Measurements from ENCODE around the gene HDAC6.
A peak's percentile ranks its signal among the peaks of the same experiment; 100 is the strongest.

The HDAC6 gene

DNA sequence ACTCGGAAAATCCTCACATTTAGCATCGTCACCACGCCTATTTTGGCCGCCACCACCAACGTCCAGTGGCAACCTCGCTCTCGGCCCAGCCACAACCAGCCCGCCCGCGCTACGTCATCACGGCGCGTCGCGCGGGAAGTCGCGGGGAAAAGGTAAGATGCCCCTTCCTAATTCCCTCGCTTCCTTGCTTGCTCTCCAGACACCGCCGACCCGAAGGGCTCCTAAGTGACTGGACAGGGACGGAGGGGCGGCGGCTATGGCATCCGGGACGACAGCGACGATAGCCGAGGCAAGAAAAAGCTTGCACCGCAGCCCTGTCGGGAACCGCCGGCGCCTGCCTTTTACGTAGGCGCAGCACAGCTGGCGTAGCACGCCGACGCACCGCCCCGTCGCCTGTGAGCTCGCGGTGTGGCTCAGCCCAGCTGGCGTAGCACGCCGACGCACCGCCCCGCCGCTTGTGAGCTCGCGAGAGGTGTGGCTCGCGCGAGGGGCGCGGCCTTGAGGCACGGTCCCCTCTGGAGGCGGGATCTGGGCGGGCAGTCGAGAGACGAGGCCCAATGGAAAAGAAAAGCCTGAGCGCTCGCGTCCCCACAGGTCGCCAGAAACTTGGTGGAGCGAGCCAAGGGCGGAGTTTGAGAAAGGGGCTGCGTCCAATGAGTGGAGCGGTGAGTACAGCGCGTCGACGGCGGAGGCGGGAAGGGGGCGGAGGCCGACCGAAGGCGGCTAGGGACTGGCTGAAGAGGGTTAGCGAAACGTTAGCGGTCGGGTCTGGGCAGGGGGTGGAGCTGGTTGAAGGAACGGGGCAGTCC is at the start of gene HDAC6:
Gene HDAC6, plus strand, starts transcription at position 788 of the 809 bp plus-strand sequence. CDS start 626 bp downstream, outside the sequence.
- DNase-seq = peak; percentile 99

DNA sequence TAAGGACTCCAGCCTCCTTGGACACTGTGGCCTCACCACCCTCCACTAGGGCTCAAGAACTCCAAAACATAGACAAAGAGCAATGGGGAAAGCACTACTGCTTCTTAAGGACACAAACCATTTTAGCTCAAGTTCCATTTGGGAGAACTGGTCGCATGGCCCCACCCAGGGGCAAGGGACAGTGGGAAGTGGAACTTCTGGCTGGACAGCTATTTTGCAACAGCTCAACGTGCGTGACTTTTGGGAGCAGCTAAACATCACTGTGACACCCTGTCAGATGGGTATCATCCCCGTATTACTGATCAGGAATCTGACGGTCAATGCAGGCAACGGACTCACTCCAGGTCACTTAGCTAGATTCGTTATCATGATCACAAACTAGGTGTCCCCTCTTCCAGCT is 49.4 kb upstream of the HDAC6 start:
- DNase-seq = no peak

DNA sequence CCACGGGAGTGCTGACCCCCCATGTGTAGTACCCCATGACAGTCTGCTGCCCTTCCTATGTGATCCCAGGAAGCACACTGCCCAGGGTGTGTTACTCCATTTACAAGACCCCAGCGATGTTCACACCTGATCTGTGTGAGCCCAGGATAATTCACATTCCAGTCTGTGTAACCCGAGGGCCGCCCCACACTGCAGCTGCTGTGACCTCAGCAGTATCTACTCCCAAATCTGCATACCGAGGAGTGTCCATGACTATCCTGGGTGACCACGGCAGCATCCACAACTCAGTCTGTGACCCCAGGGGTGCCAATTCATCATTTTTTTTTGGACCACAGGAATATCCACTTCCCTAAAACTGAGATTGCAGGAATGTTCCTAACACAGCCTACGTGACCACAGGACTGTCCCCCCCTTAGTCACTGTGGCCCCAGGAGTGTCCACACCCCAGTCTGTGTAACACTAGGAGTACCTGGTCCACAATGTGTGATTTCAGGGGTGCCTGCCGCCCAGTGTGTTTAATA is 48.1 kb upstream of the HDAC6 start:
- DNase-seq = no peak

DNA sequence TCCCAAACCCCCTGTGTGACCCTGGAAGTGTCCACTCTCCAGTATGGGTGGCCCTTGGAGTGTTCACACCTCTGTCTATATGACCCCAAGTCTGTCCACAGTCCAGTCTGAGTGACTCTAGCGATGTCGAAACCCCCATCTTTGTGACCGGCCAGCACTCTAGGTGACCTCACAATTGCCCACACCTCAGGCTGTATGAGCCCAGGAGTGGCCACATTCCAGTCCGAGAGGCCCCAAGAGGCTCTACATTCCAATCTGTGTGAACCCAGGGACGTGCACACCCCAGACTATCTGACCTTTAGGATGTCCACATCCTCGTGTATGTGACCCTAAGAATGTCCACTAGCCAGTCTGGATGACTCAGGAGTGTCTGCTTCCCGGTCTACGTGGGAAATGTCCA is 47.6 kb upstream of the HDAC6 start:
- DNase-seq = no peak

DNA sequence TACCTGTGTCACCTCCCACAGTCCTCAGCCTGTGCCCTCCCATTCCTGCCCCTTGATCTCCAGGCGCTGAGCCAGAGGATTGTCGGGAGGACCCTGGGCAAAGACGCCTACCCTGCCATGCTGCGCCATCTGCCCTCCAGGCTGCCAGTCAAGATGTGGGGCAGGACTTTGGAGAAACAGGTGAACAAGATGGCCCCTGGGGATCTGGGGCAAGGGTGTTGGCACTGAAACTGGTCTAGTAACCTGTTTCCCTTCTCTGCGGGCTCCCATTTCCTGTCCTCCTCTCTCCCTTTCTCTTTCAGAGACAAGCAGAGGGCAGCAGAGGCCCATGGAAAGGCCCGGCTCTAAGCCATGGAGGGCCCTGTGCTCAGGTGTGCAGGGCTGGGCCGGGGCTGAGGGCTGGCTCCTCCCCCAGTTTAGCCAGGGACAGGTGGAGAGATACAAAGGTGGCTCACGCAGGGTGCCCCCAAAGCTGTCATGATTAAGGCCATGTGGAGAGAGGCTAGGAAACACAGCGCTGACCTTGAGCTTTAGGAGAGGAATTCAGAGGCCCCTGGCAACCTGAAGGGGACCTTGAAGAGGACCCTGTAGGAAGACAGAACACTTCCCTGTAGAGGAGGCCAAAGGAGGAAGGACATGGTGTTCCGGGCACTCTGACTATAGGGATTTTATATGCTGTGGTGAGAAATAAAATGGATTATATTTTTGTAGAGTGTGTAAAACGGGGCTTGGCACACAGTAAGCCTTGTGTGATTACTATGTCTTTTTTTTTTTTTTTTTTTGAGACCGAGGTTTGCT is 40.0 kb upstream of the HDAC6 start, which contains the start of gene GLOD5:
Gene GLOD5, plus strand, starts transcription at position 74 of the 798 bp plus-strand sequence. Its CDS starts 44 bp downstream, at position 118.
- peak; percentile 50 for DNase-seq

DNA sequence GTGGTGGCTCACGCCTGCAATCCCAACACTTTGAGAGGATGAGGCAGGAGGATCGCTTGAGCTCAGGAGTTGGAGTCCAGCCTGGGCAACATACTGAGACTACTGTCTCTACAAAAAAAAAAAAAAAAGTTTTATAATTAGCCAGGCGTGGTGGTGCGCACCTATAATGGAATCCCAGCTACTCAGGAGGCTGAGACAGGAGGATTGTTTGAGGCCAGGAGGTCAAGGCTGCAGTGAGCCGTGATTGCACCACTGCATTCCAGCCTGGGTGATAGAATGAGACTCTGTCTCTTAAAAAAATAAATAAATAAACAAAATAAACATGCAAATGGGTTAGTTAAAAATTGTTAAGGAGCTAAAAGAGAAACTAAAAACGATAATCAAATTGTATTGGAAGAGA is 32.6 kb upstream of the HDAC6 start:
- no peak for DNase-seq

DNA sequence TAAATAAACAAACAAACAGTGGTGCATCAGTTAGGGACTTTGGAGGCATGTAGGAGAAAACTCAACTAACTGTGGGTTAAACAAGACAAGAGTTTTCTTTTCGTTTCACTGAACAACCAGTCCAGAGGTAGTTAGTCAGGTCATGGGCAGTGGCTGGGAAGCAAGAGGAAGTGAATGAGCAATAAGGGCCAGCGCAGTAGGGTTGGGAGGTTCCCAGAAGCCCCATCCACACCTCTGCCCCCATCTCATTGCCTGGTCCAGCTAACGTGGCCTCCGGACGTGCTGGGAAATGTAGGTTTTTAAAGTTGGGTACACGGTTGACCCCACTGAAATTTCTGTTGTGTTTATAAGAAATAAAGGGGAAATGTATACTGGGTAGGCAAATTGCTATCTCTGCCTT is 31.6 kb upstream of the HDAC6 start:
- no peak for DNase-seq

DNA sequence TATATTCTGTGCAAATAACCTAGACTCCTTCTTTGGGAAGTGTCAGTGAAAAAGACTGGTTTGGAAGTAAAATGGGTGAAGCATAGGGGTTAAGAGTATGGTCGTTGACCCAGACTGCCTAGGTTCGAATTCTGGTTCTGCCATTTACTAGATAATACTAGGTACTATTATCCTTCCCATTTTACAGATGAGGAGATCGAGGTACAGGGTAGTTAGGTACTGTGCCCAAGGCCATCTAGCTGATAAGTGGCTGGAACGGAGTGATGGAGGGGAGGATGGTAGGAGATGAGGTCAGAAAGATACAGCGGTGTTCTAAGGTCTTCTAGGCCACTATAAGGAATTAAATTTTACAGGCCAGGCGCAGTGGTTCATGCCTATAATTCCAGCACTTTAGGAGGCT is 29.3 kb upstream of the HDAC6 start:
- DNase-seq = no peak

DNA sequence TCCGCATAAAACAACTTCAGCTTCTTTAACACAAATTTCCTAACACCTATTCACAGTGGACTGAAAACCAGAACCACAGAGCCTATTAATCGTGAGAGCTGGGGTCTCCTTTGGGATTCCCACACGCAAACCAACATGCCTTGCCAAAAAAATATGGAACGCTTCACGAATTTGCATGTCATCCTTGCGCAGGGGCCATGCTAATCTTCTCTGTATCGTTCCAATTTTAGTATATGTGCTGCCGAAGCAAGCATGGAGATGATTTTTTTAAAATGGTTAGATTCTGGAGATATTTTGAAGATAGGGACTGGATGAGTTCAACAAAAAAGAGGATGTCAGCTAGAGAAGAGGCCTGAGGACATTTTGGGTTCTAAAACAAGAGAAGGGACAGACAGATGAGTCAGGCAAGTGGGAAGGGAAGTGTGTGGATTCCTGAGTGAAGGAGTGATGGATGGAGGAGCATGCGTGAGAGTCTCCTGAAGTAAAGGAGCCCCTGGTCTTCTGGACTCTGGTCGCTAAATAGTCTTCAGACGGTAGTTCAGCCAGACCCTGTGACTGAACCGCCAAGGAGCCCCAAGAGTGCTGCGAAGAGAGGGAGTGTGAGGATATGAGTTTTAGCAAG is 24.9 kb upstream of the HDAC6 start:
- DNase-seq = no peak

DNA sequence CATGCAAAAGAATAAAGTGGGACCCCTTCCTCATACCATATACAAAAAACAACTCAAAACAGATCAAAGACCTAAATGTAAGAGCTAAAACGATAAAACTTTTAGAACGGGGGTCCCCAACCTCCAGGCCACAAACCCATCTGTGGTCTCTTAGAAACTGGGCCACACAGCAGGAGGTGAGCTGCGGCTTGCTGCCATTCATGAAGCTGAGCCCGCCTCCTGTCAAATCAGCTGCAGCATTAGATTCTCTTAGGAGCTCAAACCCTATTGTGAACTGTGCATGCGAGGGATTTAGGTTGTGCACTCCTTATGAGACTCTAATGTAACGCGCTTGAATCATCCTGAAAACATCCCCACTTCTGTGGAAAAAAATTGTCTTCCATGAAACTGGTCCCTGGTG is 22.5 kb upstream of the HDAC6 start:
- DNase-seq = no peak

DNA sequence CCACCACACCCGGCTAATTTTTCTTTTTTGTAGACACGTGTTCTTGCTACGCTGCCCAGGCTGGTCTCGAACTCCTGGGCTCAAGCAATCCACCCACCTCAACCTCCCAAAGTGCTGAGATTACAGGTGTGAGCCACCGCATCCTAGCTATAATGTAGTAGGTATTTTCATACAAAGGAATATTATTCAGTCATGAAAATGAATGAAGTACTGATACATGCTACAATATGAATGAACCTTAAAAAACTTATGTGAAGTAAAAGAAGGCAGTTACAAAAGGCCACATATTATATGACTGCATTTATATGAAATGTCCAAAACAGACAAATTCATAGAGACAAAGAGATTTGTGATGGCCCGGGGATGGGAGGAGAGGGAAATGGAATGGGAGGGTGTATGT is 20.2 kb upstream of the HDAC6 start:
- DNase-seq = no peak

DNA sequence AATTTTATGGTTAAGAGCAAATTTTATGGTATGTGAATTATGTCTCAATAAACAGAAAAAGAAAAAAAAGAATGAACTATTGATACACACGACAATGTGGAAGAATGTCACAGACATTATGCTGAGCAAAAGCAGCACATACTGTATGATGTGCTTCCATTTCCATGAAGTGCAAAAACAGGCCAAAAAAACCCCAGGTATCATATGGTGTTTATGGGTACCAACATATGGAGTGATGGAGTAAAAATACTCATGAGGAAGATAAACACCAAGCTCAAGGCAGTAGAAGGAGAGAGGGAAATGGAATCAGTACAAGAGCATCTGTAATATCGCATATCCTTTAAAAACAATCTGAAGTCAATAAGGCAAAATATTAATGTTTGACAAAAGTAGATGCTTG is 19.7 kb upstream of the HDAC6 start:
- no peak for DNase-seq

DNA sequence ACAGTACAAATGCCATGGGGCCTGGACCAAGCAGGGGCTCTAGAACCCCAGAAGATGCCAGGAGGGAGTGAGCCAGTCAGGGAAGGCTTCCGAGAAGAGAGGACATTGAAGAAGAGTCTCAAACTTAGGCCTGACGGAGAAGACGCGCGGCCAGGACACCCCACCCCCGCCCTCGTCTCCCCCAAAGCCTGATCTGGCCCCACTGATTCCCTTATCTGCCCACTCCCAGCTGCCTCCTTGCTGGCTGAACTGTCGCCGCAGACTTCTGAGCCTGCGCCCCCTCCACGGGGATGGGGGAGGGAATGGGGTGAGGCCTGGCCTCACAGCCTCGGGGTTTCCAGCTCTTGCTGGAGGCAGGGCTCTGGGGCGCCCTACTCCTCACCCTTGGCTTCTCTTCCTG is 19.1 kb upstream of the HDAC6 start:
- DNase-seq = peak; percentile 95

DNA sequence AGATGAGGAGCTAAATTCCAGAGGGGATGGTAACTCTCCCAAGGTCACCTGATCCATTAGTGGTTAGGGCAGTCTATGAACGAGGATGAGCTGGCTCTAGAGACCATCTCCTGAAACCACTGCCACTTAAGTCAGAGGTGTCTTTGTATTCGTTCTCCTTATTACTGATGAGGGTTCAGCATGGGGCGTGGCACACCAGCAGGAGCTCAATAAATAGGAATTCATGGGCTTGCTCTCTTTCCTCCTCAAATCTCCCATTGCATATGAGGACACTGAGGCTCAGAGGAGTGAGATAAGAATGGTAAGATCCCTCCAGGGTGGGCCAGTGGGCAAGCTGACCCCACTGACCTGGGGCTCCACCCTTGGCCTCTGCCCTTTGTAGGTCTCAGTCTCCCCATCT is 17.1 kb upstream of the HDAC6 start:
- DNase-seq = peak; percentile 52

DNA sequence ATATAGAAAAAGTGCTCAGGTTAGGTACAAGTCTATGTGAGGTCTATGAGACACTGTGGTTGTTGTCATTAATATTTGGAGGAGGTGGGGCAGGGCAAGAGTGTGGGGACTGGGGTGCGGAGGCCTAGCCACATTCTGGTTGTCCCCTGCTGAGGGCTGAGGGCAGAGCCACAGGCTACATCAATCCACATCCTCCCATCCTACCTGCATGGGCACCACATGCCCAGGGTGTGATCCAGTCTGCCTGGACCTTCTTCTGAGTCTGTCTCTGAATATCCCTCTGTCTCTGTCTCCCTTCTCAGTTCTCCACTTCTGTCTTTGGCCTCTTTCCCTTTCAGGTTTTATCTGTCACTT is 16.7 kb upstream of the HDAC6 start:
- peak; percentile 42 for DNase-seq

DNA sequence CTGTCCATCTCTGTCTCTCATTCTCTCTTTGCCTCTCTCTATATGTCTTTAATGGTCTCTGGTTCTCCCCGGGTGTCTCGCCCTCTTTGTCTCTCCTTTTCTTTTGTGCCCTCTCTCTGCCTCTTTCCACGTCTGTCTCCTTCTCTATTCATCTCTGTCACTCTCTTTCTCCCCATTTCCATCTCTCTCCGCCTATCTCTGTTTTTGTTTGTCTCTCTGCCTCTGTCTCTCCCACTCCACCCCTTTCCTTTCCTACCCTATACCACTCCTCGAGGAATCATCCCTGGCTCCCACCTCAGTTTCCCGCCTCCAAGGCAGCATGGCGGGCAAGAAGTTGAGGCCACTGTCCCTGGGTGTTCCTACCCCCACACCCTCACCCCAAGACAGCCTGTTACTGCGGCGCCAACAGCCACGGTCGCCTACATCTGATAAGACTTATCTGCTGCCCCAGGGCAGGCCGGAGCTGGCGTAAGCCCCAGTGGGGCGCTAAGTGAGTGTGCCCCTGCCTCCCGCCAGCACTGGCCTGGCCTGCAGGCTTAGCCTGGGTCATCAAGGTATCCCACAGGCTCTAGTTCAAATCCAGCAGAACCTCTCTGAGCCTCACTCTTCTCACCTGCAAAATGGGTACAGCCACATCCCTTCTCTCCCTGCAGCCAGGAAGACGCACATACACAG is 16.2 kb upstream of the HDAC6 start:
- peak; percentile 90 for DNase-seq

DNA sequence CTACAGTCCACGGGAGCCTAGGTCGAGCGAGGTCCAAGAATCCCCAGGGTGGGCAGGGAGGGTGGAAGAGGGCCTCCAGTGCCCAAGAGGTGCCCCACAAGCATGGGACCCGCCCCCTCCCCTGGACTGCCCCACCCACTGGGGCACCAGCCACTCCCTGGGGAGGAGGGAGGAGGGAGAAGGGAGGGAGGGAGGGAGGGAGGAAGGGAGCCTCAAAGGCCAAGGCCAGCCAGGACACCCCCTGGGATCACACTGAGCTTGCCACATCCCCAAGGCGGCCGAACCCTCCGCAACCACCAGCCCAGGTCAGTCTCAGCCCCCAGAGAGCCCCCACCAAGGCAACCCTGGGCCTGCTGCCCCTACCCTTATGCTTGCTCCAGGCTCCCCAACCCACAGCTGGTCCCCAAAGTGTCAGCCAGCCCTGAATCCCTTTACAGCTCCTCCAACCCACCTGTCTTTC is 15.5 kb upstream of the HDAC6 start, which contains the start of gene GATA1:
Gene GATA1, plus strand, starts transcription at position 250 of the 460 bp plus-strand sequence. CDS start 4,520 bp downstream, outside the sequence.
- peak; percentile 86 for DNase-seq

DNA sequence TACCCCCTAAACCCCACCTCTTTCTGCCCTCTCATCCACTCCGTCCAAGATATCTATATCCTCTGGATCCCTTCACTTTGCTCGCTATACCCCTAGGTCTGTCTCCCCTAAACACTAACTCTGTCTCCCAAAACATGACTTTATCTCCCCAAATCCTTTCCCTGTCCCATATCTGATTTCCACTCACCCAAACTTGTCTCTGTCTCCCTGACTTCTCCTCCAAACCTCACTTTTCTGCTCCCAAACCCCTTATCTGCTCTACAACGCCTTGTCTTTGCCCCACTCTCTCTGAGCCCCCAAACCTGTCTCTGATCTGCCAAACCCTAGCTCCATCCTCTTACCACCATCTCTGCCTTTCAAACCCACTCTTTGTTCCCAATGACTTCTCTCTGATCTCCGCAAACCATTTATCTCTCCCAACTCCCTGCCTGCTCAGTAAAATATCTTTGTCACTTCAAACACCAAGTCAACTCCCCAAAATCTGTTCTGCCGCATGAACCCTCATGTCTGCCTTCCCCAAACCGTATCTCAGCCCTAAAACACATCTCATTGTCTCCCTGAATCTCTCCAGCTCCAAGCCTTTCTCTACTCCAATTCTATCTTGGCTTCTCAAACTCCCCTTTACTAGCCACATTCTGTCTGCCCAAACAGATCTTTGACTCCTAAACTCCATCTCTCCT is 14.9 kb upstream of the HDAC6 start:
- no peak for DNase-seq

DNA sequence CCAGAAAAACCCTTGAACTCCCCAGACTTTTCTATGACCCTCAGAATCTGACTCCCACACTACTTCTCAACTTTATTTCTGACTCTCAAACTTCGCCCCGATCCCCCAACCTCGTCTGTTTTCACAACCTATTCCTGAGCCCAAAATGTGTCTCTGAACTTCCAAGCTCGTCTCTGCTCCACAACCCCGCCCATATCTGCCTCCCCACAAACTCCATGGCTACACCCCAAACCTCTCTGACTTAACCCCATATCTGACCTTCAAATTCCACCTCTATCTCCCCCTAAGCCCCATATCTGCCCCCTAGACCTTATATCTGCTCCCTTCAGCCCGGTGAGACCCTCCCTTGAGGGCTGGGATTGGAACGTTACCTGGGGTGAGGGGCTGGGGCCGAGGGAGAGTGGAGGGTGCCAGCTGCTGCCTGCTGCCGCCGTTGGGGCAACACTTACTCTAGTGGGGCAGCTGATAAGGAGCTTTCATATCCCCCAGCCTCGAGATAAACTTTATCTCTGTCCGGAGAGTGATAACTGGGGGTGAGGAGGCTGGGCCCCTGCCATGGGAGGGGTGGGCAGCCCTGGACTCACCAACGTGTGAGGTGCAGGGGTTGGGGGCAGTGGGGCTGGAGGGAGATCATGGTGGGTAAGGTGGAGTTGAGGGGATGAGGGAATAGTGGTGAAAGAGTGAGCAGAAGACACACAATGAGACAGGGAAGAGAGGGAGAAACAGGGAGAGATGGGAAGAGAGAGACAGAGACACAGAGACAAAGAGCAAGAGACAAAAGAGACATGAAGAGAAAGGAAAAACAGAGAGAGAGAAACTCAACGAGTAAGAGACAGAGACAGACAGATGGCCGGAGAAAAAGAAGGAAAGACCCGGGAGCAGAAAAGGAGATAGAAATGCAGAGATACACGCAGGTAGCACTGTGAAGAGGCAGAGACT is 14.1 kb upstream of the HDAC6 start:
- DNase-seq = peak; percentile 70

DNA sequence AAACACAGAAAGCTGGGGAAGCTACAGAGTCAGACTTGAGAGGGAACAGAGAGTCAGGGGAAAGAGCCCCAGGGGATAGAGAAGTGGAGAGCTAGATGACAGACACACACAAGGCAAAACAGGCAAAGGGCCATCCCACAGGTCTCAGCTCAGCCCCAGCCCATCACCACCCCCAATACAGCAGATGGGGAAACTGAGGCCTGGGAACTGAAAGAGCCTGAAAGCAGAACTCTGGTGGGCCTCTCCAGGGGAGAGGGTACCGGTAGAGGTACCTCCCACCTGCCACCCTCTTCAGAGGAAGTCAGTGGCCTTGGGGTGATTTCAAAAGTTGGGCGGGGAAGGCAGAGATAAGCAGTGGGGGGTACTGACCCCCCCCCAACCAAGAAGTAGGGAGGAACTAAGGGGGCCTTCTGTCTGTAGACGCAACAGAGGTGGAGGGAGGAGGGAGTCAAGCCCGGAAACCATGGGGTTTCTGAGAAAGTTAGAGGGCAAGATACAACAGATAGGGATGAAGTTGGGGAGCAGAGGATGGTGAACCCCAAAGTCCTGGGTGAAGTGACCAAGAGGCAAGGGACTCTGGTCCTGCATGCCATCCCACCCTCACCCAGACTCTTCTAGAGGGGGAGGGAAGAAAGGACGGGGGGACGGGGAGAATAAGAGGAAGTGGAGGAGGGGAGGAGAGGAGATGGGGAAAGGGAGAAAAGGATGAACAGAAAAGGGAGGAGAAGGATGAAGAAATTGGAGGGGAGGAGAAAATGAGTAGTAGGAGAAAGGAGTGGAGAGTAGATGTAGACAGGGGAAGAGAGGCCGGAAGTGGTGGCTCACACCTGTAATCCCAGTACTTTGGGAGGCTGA is 12.3 kb upstream of the HDAC6 start:
- DNase-seq = peak; percentile 76
